OCI-LY7 (cell line): ENCODE measurements around the gene PGF. TPM values are rescaled to one million over a fixed set of nuclear protein-coding genes. Genes with fewer than 3 reads are reported as not detected.

Experiments used
- BruUV-seq: library from RNA; stranded (reverse); fragments of 400-500 nt; replicated peaks from 2 replicates; lab custom pipeline; 2021; lab: Mats Ljungman, UMichigan
- CTCF ChIA-PET: fragments of 300-600 bp; sonication (Branson Sonifier 250); formaldehyde crosslinking; loops from one replicate; lab custom pipeline; 2022; ENCODE audit warnings: antibody characterized with exemption; ENCODE audit not compliant: unreplicated experiment; lab: Charles Lee
- POLR2A ChIA-PET: fragments of 300-600 bp; sonication (Branson Sonifier 250); formaldehyde crosslinking; loops from one replicate; lab custom pipeline; 2022; ENCODE audit warnings: antibody characterized with exemption; lab: Charles Lee
- DNase-seq: peaks from one replicate; pipeline ENCODE4 v3.0.0-alpha.2; 2015; ENCODE audit warnings: low spot score
- H2AFZ ChIP-seq: fragments of 200-600 bp; sonication (generic), shearing (Covaris generic); 2 replicates; pipeline ENCODE4 v1.6.1; 2014; ENCODE audit warnings: mild to moderate bottlenecking, antibody characterized with exemption, low read length, moderate library complexity
- H3K27ac ChIP-seq: fragments of 200-600 bp; sonication (generic); 2 replicates; pipeline ENCODE4 v1.5.1; 2014; ENCODE audit warnings: mixed run types, low read depth, mild to moderate bottlenecking, moderate library complexity, low read length, inconsistent platforms; ENCODE audit not compliant: poor library complexity, severe bottlenecking
- H3K36me3 ChIP-seq: fragments of 200-600 bp; sonication (generic); 2 replicates; pipeline ENCODE4 v1.6.1; 2014; ENCODE audit warnings: mild to moderate bottlenecking, antibody characterized with exemption, low read length, moderate library complexity, mixed read lengths; ENCODE audit not compliant: insufficient read depth
- H3K4me1 ChIP-seq: fragments of 200-600 bp; sonication (generic); 2 replicates; pipeline ENCODE4 v1.5.1; 2014; ENCODE audit warnings: mild to moderate bottlenecking, low read length; ENCODE audit not compliant: insufficient read depth, poor library complexity, severe bottlenecking
- H3K4me2 ChIP-seq: fragments of 200-600 bp; sonication (generic); 2 replicates; pipeline ENCODE4 v1.6.1; 2014; ENCODE audit warnings: mild to moderate bottlenecking, low read length
- H3K4me3 ChIP-seq: fragments of 200-600 bp; sonication (generic); 2 replicates; pipeline ENCODE4 v1.5.1; 2014; ENCODE audit warnings: mild to moderate bottlenecking, low read depth, low read length; ENCODE audit not compliant: poor library complexity, severe bottlenecking
- H3K79me2 ChIP-seq: fragments of 200-600 bp; sonication (generic); 2 replicates; pipeline ENCODE4 v1.6.1; 2016; ENCODE audit warnings: low read depth, mild to moderate bottlenecking, low read length, moderate library complexity, mixed read lengths; ENCODE audit not compliant: insufficient read depth
- H3K9me2 ChIP-seq: fragments of 200-600 bp; sonication (generic); 2 replicates; pipeline ENCODE4 v1.6.1; 2016; ENCODE audit warnings: mild to moderate bottlenecking, low read length, mixed read lengths; ENCODE audit not compliant: insufficient read depth
- H3K9me3 ChIP-seq: fragments of 200-600 bp; sonication (generic); 2 replicates; pipeline ENCODE4 v1.6.1; 2014; ENCODE audit warnings: mild to moderate bottlenecking, mixed run types, low read length, mixed read lengths
- H4K20me1 ChIP-seq: fragments of 200-600 bp; sonication (generic); 2 replicates; pipeline ENCODE4 v1.6.1; 2014; ENCODE audit warnings: mild to moderate bottlenecking, antibody characterized with exemption, low read length, moderate library complexity, mixed read lengths; ENCODE audit not compliant: insufficient read depth
- EZH2phosphoT487 ChIP-seq: fragments of 200-600 bp; sonication (generic); IDR thresholded peaks from 2 replicates; pipeline ENCODE4 v1.6.1; 2018; ENCODE audit warnings: low read depth, borderline replicate concordance, mild to moderate bottlenecking, mixed run types, antibody characterized with exemption, low read length, moderate library complexity, mixed read lengths
- intact Hi-C: fragments of 100-400 bp; cut with micrococcal nuclease; formaldehyde crosslinking; loops from one replicate; pipeline ENCODE4 v1.10.0; 2022; ENCODE audit not compliant: unreplicated experiment
- total RNA-seq, 2 experiments: library from RNA; depleted of rRNA in 1 of 2; stranded (reverse); fragments of >200 nt in 1 of 2; shearing (Covaris generic) in 1 of 2; gene quantifications; 2 replicates each; pipeline ENCODE4 v1.2.3, GENCODE V29; 2014 to 2022
- TF ChIP-seq, protein P1 (sequence below): fragments of 200-600 bp; sonication (generic); conservative IDR thresholded peaks from 2 replicates; pipeline ENCODE4 v1.5.1; 2014; ENCODE audit warnings: mild to moderate bottlenecking, antibody characterized with exemption, low read length, moderate library complexity, mixed read lengths

PGF gene
- total RNA-seq, 2 experiments from 2014 or later, result 0.09 to 0.19 TPM

DNA sequence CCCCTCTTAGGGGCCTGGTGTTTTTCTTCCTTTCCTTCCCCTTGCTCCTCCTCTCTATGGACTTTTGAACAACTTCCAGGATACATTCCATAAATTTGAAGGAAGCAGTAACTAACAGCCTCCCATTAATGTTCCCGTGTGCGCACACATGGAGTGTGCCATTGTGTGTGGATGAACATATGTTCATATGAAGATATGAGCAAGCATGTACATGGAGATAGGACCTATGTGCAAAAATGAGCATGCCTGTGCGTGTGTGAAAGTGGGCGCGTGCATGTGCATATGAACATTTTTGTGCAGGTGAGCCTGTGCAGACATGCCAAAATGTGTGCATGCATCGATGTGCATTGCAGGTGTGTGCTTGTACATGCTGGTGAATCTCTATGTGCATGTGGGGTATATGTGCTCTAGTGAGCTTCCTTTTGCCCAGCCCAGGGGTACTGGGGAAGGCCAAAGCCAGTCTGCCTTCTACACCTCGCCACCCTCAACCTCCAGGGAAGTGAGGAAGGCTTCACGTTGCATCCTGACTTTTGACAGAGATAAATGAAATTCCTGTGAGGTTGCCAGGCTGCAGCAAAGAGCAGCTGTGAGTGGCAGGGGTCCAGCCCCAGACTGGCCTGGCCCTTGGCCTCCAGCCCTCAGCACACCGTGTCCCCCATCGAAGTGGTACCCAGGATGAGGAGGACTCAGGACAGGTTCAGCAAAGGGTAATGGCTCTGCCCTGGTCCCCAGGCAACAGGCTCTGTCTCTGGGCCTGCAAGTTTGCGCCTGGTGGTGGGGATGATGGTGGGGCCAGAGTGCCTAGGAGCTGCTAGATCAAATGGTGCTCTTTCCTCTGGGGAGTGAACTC lies 21.1 kb upstream of the PGF start:
- Histone ChIP-seq H2AFZ (no peak overlapping the region), H3K4me3 (no peak overlapping the region), H3K9me2 (no peaks in the 10 kb centered on the region), H3K4me2 (no peak overlapping the region), H3K9me3 (no peaks in the 10 kb centered on the region), H4K20me1 (no peaks in the 10 kb centered on the region), H3K27ac (no peak overlapping the region), H3K4me1 (peaks cover 12% of the 10 kb centered on the region), H3K36me3 (no peaks in the 10 kb centered on the region), H3K79me2 (no peaks in the 10 kb centered on the region)
- ChIA-PET POLR2A (interaction anchor here (0.6 kb wide), 1 partner anchor 1990 kb away, joined by 3 read pairs; no protein-coding TSS in a partner anchor), CTCF (no interaction called here)
- BruUV-seq, result no TSS peak
- no peak for DNase-seq
- intact Hi-C loops, result no loop called here
- TF ChIP-seq EZH2phosphoT487, result no peak
- TF ChIP-seq, protein P1, sequence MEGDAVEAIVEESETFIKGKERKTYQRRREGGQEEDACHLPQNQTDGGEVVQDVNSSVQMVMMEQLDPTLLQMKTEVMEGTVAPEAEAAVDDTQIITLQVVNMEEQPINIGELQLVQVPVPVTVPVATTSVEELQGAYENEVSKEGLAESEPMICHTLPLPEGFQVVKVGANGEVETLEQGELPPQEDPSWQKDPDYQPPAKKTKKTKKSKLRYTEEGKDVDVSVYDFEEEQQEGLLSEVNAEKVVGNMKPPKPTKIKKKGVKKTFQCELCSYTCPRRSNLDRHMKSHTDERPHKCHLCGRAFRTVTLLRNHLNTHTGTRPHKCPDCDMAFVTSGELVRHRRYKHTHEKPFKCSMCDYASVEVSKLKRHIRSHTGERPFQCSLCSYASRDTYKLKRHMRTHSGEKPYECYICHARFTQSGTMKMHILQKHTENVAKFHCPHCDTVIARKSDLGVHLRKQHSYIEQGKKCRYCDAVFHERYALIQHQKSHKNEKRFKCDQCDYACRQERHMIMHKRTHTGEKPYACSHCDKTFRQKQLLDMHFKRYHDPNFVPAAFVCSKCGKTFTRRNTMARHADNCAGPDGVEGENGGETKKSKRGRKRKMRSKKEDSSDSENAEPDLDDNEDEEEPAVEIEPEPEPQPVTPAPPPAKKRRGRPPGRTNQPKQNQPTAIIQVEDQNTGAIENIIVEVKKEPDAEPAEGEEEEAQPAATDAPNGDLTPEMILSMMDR, result no peak

DNA sequence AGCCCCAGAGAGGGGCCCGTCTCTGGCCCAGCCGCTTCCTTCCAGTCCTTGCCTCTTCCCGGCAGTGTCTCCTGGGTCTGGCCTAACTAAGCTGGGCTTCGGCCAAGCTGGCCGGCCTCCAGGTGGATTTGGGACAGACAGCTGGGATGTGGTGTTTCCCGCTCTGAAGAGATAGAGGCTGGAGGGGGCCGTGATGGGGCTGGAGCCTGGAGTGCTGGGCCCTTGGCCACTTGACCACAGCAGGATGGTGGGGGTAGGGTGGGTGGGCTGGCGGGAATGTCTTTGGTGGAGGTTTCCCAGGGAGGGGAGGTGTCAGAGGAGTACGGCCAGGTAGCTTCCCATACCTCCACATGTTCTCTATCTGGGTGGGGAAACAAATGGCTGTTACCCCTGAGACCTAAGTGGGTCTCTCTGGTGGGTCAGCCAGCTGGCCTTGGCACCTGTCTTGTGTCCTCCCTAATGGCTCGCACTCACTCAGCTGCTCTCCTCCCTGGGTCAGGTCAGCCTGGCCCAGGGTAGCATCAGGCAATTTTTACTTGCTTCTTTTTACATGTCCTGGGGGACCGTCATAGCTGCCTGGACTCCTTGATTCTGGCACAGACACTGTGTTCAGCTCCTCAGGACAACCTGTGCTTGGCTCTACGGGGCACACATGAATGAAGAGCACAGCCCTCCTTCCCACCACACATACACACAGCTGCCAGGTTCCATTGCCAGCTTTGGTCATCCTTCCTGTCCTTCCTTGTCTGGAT lies 19.8 kb upstream of the PGF start:
- intact Hi-C loops, result no loop called here
- no peaks in the 10 kb centered on the region for H3K79me2 ChIP-seq

More for the DNA sequence above, 19.8 kb upstream of the PGF start:
- ChIA-PET CTCF (no interaction called here), POLR2A (interaction anchor here (0.8 kb wide), 1 partner anchor 16 kb away, joined by 3 read pairs; no protein-coding TSS in a partner anchor)
- Histone ChIP-seq H3K9me3 (no peaks in the 10 kb centered on the region), H2AFZ (no peak overlapping the region), H3K4me1 (peaks cover 12% of the 10 kb centered on the region), H4K20me1 (no peaks in the 10 kb centered on the region), H3K9me2 (no peaks in the 10 kb centered on the region), H3K4me2 (no peak overlapping the region), H3K4me3 (no peak overlapping the region), H3K36me3 (no peaks in the 10 kb centered on the region), H3K27ac (no peak overlapping the region)
- TF ChIP-seq, protein P1, result no peak
- TF ChIP-seq EZH2phosphoT487, result no peak
- no TSS peak for BruUV-seq
- no peak for DNase-seq
